GM10266 (cell line): ENCODE measurements around the gene ENAH.
"Not testable (repeated sequence)": the region's sequence is repeated elsewhere in the genome, so short reads cannot be mapped to it uniquely, and the experiment has no call there.

Source experiments
- DNase-seq: peaks from one replicate; pipeline ENCODE4 v3.0.0; 2012; ENCODE audit errors: extremely low spot score
- TF ChIP-seq, protein P1 (sequence below): IDR thresholded peaks from 2 replicates; pipeline ENCODE4 v1.5.1; 2012; ENCODE audit warnings: mild to moderate bottlenecking, low read depth; ENCODE audit not compliant: control insufficient read depth, insufficient read depth; ENCODE audit errors: missing control alignments

The ENAH gene

DNA sequence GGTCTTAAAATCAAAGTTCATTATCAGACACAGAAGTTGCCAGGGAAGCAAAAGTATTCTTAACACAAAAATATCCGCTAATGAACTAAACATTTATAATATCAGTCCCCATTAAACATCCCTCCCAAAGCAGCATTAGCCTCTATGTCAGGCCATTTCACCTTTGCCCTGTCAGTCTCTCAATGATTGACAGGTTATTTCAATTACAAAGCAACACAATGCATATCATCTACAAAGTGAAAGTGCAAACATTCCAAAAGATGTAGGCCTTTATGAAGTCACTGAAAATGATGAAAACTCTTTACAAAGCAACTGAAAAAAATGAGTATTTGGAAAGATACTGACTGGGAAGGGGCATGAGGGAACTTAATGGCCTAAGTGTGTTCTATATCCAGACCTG, 14.1 kb downstream of the ENAH start:
- DNase-seq = no peak
- TF ChIP-seq, protein P1, sequence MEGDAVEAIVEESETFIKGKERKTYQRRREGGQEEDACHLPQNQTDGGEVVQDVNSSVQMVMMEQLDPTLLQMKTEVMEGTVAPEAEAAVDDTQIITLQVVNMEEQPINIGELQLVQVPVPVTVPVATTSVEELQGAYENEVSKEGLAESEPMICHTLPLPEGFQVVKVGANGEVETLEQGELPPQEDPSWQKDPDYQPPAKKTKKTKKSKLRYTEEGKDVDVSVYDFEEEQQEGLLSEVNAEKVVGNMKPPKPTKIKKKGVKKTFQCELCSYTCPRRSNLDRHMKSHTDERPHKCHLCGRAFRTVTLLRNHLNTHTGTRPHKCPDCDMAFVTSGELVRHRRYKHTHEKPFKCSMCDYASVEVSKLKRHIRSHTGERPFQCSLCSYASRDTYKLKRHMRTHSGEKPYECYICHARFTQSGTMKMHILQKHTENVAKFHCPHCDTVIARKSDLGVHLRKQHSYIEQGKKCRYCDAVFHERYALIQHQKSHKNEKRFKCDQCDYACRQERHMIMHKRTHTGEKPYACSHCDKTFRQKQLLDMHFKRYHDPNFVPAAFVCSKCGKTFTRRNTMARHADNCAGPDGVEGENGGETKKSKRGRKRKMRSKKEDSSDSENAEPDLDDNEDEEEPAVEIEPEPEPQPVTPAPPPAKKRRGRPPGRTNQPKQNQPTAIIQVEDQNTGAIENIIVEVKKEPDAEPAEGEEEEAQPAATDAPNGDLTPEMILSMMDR = no peak

GRCh38 chr1:225637651-225638199, 15.2 kb downstream of the ENAH start:
- TF ChIP-seq, protein P1 = no peak
- no peak for DNase-seq

DNA sequence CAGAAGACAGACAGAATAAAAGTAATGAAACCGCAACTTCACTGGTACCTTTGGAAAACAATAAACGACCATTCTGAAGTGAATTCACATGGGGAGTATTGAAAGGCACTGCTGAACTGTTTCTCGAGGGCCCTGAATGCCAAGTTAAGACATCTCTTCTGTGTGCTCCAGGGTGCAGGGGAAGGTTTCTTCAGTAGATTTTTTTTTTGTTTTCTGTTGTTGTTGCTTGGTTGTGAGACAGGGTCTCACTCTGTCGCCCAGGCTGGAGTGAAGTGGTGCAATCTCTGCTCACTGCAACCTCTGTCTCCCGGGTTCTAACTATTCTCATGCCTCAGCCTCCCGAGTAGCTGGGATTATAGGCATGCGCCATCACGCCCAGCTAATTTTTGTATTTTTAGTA, 15.9 kb downstream of the ENAH start:
- DNase-seq = not testable (repeated sequence)

GRCh38 chr1:225635649-225636048, 17.3 kb downstream of the ENAH start:
- TF ChIP-seq, protein P1 = no peak
- no peak for DNase-seq

DNA sequence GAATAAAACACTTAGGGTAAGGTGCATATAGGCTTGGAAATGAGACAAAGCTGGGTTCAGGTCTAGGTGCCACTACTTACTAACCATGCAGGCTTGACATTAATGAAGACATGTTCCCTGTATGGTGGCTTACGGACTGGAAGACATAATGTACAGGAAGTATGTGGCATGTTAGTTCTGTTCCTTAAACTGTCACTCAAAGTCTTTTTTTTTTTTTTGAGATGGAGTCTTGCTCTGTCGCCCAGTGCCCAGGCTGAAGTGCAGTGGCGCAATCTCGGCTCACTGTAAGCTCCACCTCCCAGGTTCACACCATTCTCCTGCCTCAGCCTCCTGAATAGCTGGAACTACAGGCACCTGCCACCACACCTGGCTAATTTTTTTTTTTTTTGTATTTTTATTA, 20.1 kb downstream of the ENAH start:
- DNase-seq = not testable (repeated sequence)

GRCh38 chr1:225631021-225631663, 21.8 kb downstream of the ENAH start:
- no peak for DNase-seq
- TF ChIP-seq, protein P1 = no peak

- DNase-seq = no peak
- TF ChIP-seq, protein P1 = no peak
Observed at GRCh38 chr1:225629483-225629882, 23.4 kb downstream of the ENAH start.

DNA sequence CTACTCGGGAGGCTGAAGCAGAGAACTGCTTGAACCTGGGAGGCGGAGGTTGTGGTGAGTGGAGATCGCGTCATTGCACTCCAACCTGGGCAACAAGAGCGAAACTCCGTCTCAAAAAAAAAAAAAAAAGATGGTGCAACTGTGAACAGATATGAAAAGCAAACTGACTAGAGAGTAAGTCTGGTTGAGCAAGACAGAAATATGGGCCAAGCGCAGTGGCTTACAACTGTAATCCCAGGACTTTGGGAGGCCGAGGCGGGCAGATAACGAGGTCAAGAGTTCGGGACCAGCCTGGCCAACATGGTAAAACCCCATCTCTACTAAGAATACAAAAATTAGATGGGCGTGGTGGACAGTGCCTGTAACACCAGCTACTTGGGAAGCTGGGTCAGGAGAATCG, 24.1 kb downstream of the ENAH start:
- not testable (repeated sequence) for DNase-seq

DNA sequence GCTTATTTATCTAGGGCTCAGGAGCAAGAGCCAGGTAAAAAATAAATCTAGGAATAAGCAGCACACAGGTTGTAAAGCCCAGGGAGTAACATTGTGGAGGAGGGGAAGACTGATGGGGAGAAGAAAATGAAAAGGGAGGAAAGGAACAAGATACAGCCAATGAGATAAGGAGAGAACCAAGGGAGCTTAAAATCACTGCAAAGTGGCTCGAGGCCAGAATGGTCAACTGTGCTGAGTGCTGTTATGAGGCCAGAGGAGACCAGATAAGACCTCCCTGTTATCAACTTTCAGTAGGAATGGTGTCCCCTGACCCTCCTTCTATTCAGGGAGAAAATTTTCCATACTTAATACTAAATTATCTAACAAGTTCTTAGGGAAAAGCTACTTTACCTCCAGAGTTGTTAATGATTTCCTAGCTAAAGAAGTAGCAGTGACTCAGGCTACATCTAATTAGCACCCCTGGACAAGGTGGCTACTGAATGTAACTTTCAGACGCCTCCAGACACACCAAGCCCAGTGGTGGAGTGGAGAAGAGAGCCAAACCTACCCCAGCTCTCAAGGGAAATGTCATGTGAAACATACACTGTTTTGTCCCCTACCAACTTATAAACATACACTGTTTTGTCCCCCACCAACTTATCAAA, 25.5 kb downstream of the ENAH start:
- TF ChIP-seq, protein P1 = no peak
- no peak for DNase-seq
